HG03520 (cell line): ENCODE results near the gene DDX39A.
"Not testable (repeated sequence)": the region's sequence is repeated elsewhere in the genome, so short reads cannot be mapped to it uniquely, and the experiment has no call there.

Experiments
- ATAC-seq: cut with Tn5 transposase; IDR thresholded peaks from one replicate; pipeline ENCODE4 v1.9.1; 2021; ENCODE audit warnings: mild to moderate bottlenecking, moderate library complexity; ENCODE audit not compliant: unreplicated experiment

DDX39A gene

GRCh38 chr19:14409146-14410023, 9.8 kb downstream of the DDX39A start:
- no peak for ATAC-seq

GRCh38 chr19:14408491-14409145, 10.5 kb downstream of the DDX39A start:
- ATAC-seq, result no peak

- ATAC-seq, result no peak
These were observed 11.3 kb downstream of the DDX39A start for GRCh38 chr19:14407605-14408484.

DNA sequence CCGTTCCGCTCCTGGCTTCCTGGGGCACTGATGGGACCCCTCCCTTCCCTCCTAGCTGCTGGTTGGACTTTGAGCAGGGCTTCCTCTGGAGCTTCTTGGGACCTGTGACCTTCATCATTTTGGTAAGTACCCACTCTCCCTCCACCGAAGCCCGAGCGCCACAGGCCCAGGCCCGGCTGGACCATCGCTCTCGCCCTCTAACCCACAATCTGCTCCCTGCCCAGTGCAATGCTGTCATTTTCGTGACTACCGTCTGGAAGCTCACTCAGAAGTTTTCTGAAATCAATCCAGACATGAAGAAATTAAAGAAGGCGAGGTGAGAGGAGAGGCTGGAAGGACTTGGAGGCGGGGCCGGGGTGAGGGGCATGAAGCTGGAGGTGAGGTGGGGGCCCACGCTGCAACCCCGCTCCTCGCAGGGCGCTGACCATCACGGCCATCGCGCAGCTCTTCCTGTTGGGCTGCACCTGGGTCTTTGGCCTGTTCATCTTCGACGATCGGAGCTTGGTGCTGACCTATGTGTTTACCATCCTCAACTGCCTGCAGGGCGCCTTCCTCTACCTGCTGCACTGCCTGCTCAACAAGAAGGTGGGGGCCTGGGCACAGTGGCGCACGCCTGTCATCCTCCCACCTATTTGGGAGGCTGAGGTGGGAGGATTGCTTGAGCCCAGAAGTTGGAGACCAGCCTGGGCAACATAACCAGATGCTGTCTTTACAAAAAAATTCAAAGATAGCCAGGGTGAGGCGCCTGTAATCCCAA, 12.3 kb downstream of the DDX39A start:
- ATAC-seq, result no peak

DNA sequence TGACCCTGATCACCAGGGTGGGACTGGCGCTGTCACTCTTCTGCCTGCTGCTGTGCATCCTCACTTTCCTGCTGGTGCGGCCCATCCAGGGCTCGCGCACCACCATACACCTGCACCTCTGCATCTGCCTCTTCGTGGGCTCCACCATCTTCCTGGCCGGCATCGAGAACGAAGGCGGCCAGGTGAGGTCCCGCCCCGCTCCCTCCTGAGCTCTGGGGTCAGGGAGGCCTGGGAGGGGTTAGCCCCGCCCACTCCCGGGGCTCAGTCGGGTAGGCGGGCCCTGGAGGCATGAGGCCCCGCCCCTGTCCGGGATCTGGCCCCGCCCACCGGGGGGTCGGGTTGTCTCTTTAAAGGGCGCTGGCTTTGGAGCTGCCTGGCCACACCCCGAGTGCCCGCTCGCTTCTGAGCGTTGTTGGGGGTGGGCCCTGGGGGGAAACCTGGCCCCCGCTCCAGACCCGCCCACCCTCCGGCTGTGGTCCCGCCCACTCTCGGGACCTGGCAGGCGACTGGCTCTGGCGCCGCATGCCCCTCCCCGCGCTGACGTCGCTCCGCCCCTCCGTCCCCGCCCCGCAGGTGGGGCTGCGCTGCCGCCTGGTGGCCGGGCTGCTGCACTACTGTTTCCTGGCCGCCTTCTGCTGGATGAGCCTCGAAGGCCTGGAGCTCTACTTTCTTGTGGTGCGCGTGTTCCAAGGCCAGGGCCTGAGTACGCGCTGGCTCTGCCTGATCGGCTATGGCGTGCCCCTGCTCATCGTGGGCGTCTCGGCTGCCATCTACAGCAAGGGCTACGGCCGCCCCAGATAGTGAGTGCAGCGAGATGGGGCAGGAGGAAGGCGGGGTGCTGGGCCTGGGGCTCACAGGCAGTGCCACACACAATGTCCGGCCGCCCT, 13.1 kb downstream of the DDX39A start:
- ATAC-seq, result peak; percentile 34

- no peak for ATAC-seq
These were observed 13.8 kb downstream of the DDX39A start for GRCh38 chr19:14405380-14405757.

GRCh38 chr19:14404312-14404711, 14.8 kb downstream of the DDX39A start:
- ATAC-seq, result no peak

GRCh38 chr19:14403145-14403930, 15.8 kb downstream of the DDX39A start:
- not testable (repeated sequence) for ATAC-seq

DNA sequence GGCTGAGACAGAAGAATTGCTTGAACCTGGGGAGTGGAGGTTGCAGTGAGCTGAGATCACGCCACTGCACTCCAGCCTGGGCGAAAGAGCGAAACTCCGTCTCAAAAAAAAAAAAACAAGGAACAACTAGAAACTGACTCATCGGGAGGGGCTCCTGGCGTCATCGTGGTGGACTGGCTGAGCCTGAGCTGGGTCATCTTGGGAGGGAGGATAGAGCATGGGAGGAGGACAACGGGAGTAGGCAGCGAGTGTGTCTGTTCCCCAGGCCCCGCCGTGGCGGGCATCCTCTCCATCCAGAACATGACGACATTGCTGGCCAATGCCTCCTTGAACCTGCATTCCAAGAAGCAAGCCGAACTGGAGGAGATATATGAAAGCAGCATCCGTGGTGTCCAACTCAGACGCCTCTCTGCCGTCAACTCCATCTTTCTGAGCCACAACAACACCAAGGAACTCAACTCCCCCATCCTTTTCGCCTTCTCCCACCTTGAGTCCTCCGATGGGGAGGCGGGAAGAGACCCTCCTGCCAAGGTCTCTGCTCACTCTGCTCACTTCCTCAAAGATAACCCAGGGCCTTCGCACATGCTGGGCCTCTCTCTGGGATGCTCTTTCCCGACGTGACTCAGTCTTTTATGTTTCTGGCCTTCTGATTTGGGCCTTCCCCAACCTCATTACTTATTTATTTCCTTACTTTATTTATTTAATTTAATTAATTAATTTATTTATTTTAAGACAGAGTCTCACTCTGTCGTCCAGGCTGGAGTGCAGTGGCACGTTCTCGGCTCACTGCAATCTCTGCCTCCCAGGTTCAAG, 16.6 kb downstream of the DDX39A start:
- ATAC-seq, result no peak

- no peak for ATAC-seq
These were observed 17.5 kb downstream of the DDX39A start for GRCh38 chr19:14401468-14402195.

DNA sequence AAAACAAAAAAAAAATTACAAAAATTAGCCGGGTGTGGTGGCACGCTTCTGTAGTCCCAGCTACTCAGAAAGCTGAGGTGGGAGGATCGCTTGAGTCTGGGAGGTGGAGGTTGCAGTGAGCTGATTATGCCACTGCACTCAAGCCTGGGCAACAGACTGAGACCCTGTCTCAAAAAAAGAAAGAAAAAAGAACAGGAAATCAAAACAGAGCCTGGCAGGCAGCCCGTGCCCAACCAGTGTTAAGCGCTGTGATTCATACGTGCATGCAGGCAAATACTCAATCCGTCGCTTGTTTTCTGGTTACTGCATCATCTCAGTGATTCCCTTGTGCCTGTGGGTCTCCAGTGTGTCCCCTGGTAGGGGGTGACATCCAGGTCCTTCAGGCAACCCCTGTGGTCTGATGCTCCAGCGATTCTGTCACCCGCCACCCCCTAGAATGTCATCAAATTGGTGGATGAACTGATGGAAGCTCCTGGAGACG, 18.1 kb downstream of the DDX39A start:
- ATAC-seq, result no peak

- not testable (repeated sequence) for ATAC-seq
These were observed 22.0 kb downstream of the DDX39A start for GRCh38 chr19:14397168-14397567.

DNA sequence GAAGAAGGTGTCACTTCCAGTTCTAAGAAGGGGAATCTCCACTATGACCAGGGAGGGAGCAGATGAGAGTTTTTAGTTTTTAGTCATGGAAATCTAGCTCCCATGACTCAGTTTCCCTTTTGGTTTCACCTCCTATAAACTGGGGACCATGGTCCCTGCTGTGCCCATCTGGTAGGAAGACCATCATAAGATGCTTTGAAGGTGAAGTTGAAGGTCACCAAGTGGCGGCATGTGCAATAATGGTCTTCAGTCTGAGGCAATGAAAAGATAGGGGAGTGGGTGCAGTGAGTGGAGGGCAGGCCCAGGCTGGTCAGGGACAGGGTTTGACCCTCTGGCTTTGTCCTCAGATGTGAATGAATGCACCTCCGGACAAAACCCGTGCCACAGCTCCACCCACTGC, 22.4 kb downstream of the DDX39A start:
- ATAC-seq, result not testable (repeated sequence)

GRCh38 chr19:14395710-14396336, 23.3 kb downstream of the DDX39A start:
- ATAC-seq, result no peak

DNA sequence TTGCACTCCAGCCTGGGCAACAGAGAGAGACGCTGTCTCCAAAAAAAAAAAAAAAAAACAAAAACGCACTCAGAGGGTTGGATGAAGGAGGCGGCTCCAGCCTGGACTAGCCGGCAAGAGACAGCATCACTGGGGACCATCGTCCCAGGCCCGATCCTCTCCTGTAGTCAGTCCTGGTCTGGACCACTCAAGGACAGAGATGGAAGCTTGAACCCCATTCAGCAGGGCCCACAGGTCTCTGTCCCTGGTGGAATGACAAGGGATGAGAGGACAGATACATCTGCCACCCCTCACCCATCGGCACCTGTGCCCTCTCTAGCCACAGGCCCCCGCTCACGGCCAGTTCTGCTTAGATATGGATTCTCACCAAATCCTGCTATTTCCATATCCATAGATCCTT, 23.9 kb downstream of the DDX39A start:
- ATAC-seq, result no peak

- ATAC-seq, result no peak
These were observed 25.0 kb downstream of the DDX39A start for GRCh38 chr19:14394167-14394566.

- ATAC-seq, result no peak
These were observed 25.8 kb downstream of the DDX39A start for GRCh38 chr19:14393329-14393728.
